Endodermal cell (in vitro differentiated cells): ENCODE results near the gene SNW1. TPM values are rescaled to one million over a fixed set of nuclear protein-coding genes. Genes with fewer than 3 reads are reported as not detected.

Experiments
- DNase-seq: peaks from one replicate; pipeline ENCODE4 v3.0.0-alpha.2; 2017
- H3K27ac ChIP-seq: 2 replicates; pipeline ENCODE4 v1.5.1; 2013; ENCODE audit warnings: mild to moderate bottlenecking, low read depth, low read length, moderate library complexity
- H3K27me3 ChIP-seq: 2 replicates; pipeline ENCODE4 v1.6.1; 2013; ENCODE audit warnings: mild to moderate bottlenecking, low read length, moderate library complexity; ENCODE audit not compliant: insufficient read depth, control insufficient read depth, poor library complexity, severe bottlenecking
- H3K36me3 ChIP-seq: 2 replicates; pipeline ENCODE4 v1.7.0; 2013; ENCODE audit warnings: mild to moderate bottlenecking, low read length, moderate library complexity; ENCODE audit not compliant: control insufficient read depth, insufficient read depth
- H3K4me1 ChIP-seq: one replicate; pipeline ENCODE4 v1.7.0; 2013; ENCODE audit warnings: low read length; ENCODE audit not compliant: control insufficient read depth, insufficient read depth
- H3K4me3 ChIP-seq: 2 replicates; pipeline ENCODE4 v1.5.1; 2013; ENCODE audit warnings: mild to moderate bottlenecking, low read length, moderate library complexity
- H3K9ac ChIP-seq: 2 replicates; pipeline ENCODE4 v1.6.1; 2013; ENCODE audit warnings: mild to moderate bottlenecking, low read length, moderate library complexity; ENCODE audit not compliant: poor library complexity, severe bottlenecking; ENCODE audit errors: extremely low read depth
- H3K9me3 ChIP-seq: 2 replicates; pipeline ENCODE4 v1.6.1; 2013; ENCODE audit warnings: mild to moderate bottlenecking, low read length, moderate library complexity; ENCODE audit not compliant: control insufficient read depth
- H3K27ac Mint-ChIP-seq: 2 replicates; pipeline ENCODE4 v1.8.0; 2020; ENCODE audit warnings: mixed read lengths
- H3K27me3 Mint-ChIP-seq: 2 replicates; pipeline ENCODE4 v1.8.0; 2021; ENCODE audit warnings: mild to moderate bottlenecking, mixed read lengths; ENCODE audit not compliant: insufficient read depth
- H3K36me3 Mint-ChIP-seq: 2 replicates; pipeline ENCODE4 v1.8.0; 2020; ENCODE audit warnings: low read depth, mixed read lengths
- H3K4me1 Mint-ChIP-seq: 2 replicates; pipeline ENCODE4 v1.8.0; 2020; ENCODE audit warnings: mixed read lengths
- H3K4me3 Mint-ChIP-seq: 2 replicates; pipeline ENCODE4 v1.8.0; 2020; ENCODE audit warnings: mild to moderate bottlenecking, moderate library complexity, mixed read lengths
- H3K9me3 Mint-ChIP-seq: 2 replicates; pipeline ENCODE4 v1.8.0; 2020; ENCODE audit warnings: mild to moderate bottlenecking, mixed read lengths
- CTCF ChIP-seq: fragments of 200-600 bp; sonication (generic); conservative IDR thresholded peaks from 2 replicates; pipeline ENCODE4 v1.5.0; 2021; ENCODE audit warnings: antibody characterized with exemption, mild to moderate bottlenecking
- WGBS, 2 experiments: methylation state at CpG; one replicate each; pipeline versions ENCODE4 v1.1.5 to v1.1.7; 2013; ENCODE audit warnings: missing lambda C conversion rate in 2 of 2, mixed read lengths in 1 of 2; ENCODE audit not compliant: insufficient coverage in 1 of 2, insufficient read length in 1 of 2; 5-methylcytosine and 5-hydroxymethylcytosine counted together
- total RNA-seq, 2 donors: library from RNA; stranded (reverse); fragmentation: NEBNext Ultra II Directional in 1 of 2; extraction: Animal tissue kit (Norgen Biotek cat#: 25700) in 1 of 2; gene quantifications; 2 replicates in 1 of 2; 3 replicates in 1 of 2; pipeline ENCODE4 v1.2.1, GENCODE V29; 2021

Gene SNW1
- total RNA-seq, 2 donors from 2014 or later, result 60.8 to 87.8 TPM

- Mint-ChIP-seq H3K36me3 (peaks cover 59% of the 10 kb centered on the region), H3K4me1 (peaks cover 2% of the 10 kb centered on the region), H3K9me3 (no peaks in the 10 kb centered on the region), H3K27ac (no peak overlapping the region), H3K4me3 (no peak overlapping the region), H3K27me3 (no peaks in the 10 kb centered on the region)
- no peak for TF ChIP-seq CTCF
- 91 to 95% methylated on average over 7 of the region's 7 CpGs for WGBS, 2 experiments
- H3K9me3 ChIP-seq, result no peaks in the 10 kb centered on the region
- H3K9ac ChIP-seq, result no peak overlapping the region
- H3K27me3 ChIP-seq, result no peaks in the 10 kb centered on the region
- H3K4me1 ChIP-seq, result no peaks in the 10 kb centered on the region
- peaks cover 57% of the 10 kb centered on the region for H3K36me3 ChIP-seq
- H3K27ac ChIP-seq, result no peak overlapping the region
- no peak overlapping the region for H3K4me3 ChIP-seq
- DNase-seq, result no peak
Observed at GRCh38 chr14:77738559-77739250, 22.3 kb downstream of the SNW1 start.

GRCh38 chr14:77730976-77731497 lies 29.9 kb downstream of the SNW1 start:
- Histone ChIP-seq H3K4me1 (no peaks in the 10 kb centered on the region), H3K9me3 (no peaks in the 10 kb centered on the region), H3K9ac (no peak overlapping the region), H3K27ac (no peak overlapping the region), H3K27me3 (no peaks in the 10 kb centered on the region), H3K36me3 (peaks cover 97% of the 10 kb centered on the region), H3K4me3 (no peak overlapping the region)
- no peak for DNase-seq
- no peak overlapping the region for H3K4me3 Mint-ChIP-seq
- H3K9me3 Mint-ChIP-seq, result no peaks in the 10 kb centered on the region
- H3K4me1 Mint-ChIP-seq, result no peaks in the 10 kb centered on the region
- H3K36me3 Mint-ChIP-seq, result peaks cover 67% of the 10 kb centered on the region
- WGBS, 2 experiments, result 87% methylated on average over 3 of the region's 3 CpGs; no CpG with 5 or more reads in 1 of the 2 experiments
- no peak for TF ChIP-seq CTCF
- no peaks in the 10 kb centered on the region for H3K27me3 Mint-ChIP-seq
- no peak overlapping the region for H3K27ac Mint-ChIP-seq

- H3K36me3 Mint-ChIP-seq, result peaks cover 82% of the 10 kb centered on the region
- H3K4me3 Mint-ChIP-seq, result no peak overlapping the region
Observed at GRCh38 chr14:77722301-77722700, 38.7 kb downstream of the SNW1 start.

More at GRCh38 chr14:77722301-77722700, 38.7 kb downstream of the SNW1 start:
- no peak for TF ChIP-seq CTCF
- Histone ChIP-seq H3K36me3 (peaks cover 94% of the 10 kb centered on the region), H3K9me3 (no peaks in the 10 kb centered on the region), H3K4me3 (no peak overlapping the region), H3K27me3 (no peaks in the 10 kb centered on the region), H3K9ac (no peak overlapping the region), H3K4me1 (no peaks in the 10 kb centered on the region), H3K27ac (no peak overlapping the region)
- Mint-ChIP-seq H3K27ac (no peak overlapping the region), H3K9me3 (no peaks in the 10 kb centered on the region), H3K4me1 (no peaks in the 10 kb centered on the region), H3K27me3 (no peaks in the 10 kb centered on the region)
- DNase-seq, result no peak
- 97 to 100% methylated on average over 1 to 3 of the region's 3 CpGs for WGBS, 2 experiments
